HG02973 (cell line): Measurements from ENCODE around the gene IFNL1.
"Not testable (repeated sequence)": the region's sequence is repeated elsewhere in the genome, so short reads cannot be mapped to it uniquely, and the experiment has no call there.

Source experiments
- ATAC-seq: cut with Tn5 transposase; IDR thresholded peaks from one replicate; pipeline ENCODE4 v1.9.1; 2021; ENCODE audit warnings: moderate library complexity; ENCODE audit not compliant: unreplicated experiment

IFNL1 gene

GRCh38 chr19:39307822-39308530, 11.8 kb downstream of the IFNL1 start:
- ATAC-seq = no peak

DNA sequence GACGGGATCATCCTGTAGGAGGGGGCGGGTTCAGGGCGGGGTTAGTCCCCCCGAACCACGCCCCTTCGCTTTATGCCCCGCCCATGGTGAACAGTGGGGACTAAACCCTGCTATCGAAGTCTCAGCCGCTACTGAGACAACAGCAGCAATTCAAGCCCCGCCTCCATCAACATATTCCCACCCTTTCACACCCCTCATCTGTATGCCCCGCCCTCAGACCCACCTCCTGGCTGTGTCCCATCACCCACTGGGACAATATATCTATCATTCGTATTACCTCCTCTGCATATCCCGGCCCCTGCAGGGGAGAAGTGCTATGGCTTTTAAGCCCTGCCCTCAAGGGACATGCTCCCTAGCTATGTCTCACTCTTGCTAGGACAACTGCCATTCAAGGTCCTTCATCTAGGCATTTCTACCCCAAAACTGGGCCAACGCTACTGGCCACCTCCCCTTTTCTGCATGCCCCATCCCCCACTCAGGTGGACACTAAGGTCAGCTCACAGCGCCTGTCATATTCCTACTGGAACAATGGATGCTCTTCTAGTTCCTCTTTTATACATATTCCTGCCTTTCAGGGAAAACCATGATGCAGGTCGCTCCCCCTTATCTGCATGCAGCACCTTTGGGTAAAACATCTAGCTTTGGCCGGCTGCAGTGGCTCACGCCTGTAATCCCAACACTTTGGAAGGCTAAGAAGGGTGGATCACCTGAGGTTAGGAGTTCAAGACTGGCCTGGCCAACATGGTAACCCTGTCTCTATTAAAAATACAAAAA, 12.5 kb downstream of the IFNL1 start:
- no peak for ATAC-seq

DNA sequence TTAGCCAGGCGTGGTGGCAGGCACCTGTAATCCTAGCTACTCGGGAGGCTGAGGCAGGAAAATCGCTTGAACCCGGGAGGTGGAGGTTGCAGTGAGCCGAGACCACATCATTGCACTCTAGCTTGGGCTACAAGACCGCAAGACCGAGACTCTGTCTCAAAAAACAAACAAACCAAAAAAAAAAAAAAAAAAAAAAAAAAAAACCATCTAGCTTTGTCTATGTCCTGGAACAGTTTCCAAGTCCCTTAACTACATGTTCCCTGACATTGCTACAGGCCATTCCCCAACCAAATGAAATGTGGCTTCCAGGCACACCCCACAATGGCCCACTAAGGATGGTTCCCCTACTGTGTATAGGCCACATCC, 13.1 kb downstream of the IFNL1 start:
- ATAC-seq = not testable (repeated sequence)

DNA sequence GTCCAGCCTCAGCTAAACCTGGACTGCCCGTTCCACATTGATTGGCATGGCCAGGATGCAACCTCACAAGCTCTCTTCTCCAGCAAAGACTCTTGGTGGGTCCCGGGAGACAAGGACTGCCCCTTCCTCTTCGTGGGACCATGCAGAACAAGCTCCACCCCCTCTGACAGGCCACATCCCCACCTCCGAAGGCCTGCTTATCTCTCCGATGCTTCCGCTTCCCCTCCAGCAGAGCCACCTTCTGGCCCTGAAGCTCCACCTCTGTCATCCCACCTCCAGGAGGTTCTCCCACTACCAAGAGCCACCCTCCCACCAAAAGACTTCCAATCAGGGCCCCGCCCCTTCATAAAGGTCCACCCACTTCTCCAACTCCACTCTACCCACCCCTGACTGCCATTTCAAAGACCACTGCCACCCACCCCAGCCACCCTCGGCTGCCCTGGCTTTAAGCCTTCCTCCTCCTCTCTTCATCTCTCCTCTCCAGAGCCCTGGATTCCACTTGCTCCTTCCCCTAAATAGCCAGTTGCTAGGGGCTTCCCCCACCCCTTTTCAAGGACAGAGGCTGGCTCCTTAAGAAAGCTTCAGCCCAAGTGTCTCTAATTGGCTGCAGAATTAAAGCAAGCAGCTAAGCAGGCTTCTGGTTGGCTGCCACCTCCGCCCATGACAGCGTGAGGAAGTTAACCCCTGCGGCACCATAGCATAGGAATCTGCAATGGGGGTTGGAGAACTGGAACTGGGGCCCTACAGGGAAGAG, 14.5 kb downstream of the IFNL1 start:
- ATAC-seq = no peak

GRCh38 chr19:39314016-39314728, 18.0 kb downstream of the IFNL1 start:
- no peak for ATAC-seq

DNA sequence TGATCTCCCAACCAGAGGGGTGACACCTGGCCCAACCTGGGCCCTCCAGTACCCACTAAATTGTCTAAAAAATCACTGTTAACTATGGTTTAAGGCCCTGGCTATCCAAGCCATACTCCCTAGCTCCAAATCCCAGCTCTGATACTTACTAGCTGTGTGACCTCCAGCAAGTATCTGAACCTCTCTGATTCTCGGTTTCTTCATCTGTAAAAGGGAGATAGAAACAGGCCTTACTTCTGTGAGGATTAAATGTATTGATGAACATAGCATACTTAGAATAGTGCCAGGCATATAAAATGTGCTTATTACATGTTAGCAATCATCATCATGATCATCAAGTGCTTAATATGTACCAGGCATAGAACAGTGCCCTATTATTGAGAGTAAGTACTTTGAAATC, 19.7 kb downstream of the IFNL1 start:
- no peak for ATAC-seq

DNA sequence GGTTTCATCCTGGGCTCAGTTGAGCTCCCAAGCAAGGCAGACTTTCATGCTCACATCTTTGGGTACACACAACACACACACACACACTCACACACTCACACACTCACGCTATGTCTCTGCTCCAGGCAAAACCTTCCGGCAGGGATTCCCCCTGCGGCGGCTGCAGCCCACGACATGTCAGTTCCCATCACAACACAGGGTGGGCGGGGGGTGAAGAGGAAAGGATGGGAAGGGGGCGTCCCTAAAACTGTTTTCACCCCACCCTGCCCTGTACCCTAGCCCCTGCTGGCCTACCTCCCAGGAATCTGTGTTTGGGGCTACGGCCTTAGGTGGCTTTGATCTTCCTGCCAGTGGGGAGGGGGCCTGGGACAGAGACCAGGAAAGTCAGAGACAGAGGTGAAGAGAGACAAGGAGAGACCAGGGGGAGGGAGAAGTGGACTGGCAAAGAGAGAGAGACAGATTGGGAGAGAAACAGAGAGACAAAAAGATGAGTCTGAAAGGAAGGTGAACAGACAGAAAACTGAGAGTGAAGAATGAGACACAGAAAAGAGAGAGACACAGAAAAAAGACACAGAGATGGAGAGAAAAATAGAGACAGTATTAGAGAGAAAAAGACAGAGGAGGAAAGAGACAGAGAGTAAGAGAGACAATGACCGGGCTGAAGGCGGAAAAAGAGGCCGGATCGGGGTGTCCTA, 20.6 kb downstream of the IFNL1 start:
- no peak for ATAC-seq

- ATAC-seq = no peak
Measured at GRCh38 chr19:39317476-39317875, 21.3 kb downstream of the IFNL1 start.

GRCh38 chr19:39318071-39318470, 21.9 kb downstream of the IFNL1 start:
- ATAC-seq = no peak

GRCh38 chr19:39318690-39319089, 22.5 kb downstream of the IFNL1 start:
- no peak for ATAC-seq

- ATAC-seq = no peak
Measured at GRCh38 chr19:39319098-39319891, 23.1 kb downstream of the IFNL1 start.

GRCh38 chr19:39319892-39320248, 23.7 kb downstream of the IFNL1 start:
- ATAC-seq = no peak

DNA sequence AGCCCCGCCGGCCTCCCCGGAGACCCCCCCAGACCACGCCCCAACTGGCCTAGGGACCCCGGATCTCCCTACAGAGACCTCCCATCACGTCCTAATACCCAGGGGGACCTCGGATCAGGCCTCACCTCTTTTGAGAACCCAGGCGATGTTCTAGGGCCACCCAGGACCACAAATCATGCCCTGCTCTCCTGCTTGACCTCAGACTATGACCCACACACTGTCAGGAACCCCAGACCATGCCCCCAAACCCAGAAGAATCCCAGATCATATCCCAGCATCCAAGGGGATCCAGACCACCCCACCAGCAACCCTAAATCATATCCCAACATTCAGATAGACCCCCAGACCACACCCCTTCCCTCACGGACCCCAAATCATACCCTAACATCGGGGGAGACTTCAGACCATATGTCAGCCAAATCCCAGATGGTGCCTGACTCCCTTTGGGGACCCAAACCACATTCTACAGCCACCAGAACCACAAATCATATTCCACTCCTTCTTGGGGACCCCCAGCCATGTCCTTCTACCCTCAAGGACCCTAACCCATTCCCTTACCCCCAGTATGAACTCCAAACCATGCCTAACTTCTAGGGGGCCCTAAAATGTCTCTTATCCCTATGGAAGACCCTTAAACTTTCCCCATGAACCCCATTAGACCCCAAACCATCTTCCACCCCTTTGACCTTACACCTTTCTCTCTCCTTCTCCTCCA, 25.1 kb downstream of the IFNL1 start:
- no peak for ATAC-seq

GRCh38 chr19:39321832-39322176, 25.6 kb downstream of the IFNL1 start:
- ATAC-seq = no peak

- ATAC-seq = no peak
Measured at GRCh38 chr19:39324242-39324842, 28.1 kb downstream of the IFNL1 start.

DNA sequence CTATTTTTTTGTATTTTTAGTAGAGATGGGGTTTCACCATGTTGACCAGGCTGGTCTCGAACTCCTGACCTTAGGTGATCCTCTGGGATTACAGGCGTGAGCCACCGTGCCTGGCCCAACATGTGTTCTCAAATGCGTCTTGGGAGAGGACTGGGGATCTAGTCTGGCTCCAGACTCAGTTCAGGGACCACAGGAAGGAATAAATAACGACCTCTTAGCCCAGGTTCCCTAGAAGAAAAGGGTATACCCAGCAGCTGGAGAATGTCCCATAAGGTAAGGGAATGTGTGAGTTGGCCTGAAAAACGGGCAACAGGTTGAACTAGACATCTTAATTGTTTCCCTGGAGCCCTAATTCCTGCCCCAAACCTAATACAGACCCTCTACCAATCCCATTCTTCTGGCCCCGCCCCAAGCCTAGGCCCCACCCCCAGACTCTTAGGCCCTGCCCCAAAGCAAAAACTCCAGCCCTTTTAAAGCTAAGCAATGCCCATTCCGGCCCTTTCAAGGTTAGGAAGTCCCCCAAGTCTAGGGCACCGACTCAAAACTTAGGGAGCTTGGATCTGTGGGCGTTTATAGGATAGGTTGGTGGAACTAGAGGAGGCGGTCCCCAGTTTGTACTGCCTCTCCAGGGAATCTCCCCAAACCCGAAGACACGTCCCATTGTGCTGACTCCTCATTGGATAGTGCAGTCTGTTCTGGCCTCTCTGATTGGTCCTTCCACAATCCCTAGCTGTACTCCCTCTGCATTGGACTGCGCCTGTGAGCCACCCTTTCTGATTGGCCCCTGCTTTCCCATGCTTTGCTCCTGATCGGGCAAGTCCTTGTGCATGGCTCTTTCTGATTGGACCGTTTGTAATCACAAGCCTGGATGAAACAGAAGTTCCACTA, 29.8 kb downstream of the IFNL1 start:
- no peak for ATAC-seq

DNA sequence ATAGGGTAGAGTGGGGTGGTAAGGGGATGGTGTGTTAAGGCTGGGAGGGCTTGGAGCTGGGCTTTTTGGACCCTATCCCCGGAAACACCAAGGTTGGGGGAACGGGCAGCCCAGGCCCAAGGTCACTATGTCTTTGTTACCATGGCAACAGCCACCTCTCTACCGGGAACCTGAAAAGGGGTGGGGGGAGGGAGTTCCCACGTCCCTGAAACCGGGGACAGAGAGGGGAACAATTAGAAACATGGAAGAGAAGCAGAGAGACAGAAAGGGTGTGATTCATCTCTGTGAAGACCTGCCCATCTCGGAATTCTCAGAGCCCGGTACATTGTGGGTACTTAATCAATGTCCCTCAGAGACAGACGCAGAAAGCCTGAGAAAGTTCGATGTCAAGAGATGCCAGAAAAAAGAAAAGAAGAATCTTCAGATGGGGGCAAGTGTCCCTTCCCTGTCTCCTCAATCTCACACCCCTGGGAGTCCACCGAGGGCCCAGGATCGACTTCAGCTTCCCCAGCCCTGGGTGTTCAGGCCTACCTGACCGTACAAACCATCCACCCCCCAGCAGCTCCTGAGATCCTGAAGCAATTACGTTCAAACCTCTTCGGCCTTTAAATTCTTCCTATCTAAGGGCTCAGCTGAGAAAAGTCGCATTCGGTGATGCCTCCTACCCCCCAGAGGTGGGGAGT, 31.3 kb downstream of the IFNL1 start:
- no peak for ATAC-seq
